Endometrial microvascular endothelial cells (primary cell): ENCODE measurements around the gene COL23A1. TPM values are rescaled to one million over a fixed set of nuclear protein-coding genes. Genes with fewer than 3 reads are reported as not detected.
"Not testable (repeated sequence)": the region's sequence is repeated elsewhere in the genome, so short reads cannot be mapped to it uniquely, and the experiment has no call there.

Source experiments
- in situ Hi-C: cut with HindIII; loops from 2 replicates; pipeline ENCODE4 v1.10.0; 2017; ENCODE audit warnings: low sequenced_read_pairs, low pct_unique_long_range_greater_than_20kb; ENCODE audit errors: inconsistent ontology term
- total RNA-seq: library from RNA; depleted of rRNA; stranded (reverse); fragments of >200 nt; gene quantifications from one replicate; pipeline ENCODE4 v1.2.3, GENCODE V29; 2015; ENCODE audit errors: inconsistent ontology term

The COL23A1 gene
- total RNA-seq, 1 donor from 2014 or later = not detected

DNA sequence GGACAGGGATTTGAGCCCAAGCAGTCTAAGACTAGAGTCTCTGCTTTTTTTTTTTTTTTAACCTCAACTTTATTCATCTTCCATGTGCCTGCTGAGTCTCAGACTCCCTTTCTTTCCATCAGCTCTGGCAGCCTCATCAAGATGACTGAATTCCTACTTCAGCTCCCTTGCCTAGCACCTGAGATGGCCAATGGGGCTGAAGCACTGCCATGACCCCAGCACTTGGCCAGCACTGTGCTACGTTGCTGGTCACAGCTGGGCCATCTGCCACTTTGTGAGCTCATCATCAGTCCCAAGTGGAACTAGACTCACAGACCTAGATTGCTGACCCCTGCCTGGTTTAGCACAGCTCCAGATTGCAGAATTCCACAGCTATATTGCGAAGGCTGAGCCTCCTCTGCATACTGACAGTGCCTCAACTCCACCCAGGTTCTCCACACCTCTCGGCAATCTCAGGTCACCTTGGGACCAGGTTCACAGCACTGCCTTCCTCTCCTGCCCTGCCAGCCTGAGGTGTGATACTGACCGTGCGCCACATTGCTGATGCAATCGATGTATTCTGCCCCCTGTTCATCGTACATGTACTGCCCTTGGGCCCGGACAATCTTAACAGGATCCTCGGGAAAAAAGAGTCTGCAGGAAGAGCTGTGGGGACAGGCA, 359.2 kb downstream of the COL23A1 start:
- in situ Hi-C loops = no loop called here

DNA sequence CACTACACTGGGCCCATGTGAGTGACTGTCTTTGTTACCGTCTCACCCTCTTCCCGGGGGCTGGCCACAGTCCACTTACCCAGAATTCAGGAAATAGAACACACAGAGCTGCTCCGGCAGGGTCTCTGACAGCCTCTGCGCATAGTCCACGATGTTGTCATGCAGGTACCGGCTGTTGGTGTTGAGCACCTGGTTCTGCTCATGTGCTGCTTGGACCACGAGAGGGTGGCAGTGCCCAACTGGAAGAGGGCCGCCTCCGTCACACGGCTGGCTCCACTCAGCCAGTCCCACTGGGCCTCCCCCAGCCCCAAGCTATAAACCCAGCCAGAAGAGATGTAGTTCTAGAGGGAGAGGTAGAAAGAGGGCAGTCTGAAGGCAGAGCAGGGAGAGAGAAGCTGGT, 360.3 kb downstream of the COL23A1 start:
- in situ Hi-C loops = no loop called here

DNA sequence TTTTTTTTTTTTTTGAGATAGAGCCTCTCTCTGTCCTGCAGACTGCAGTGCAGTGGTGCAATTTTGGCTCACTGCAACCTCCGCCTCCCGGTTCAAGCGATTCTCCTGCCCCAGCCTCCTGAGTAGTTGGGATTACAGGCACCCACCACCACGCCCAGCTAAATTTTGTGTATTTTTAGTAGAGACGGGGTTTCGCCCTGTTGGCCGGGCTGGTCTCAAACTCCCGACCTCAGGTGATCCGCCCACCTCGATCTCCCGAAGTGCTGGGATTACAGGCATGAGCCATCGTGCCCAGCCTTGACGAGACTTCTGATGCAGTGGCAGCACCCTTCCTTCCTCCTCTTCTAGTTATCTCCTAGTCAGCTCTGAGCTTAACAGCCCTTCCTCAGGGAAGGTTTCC, 361.1 kb downstream of the COL23A1 start:
- in situ Hi-C loops = not testable (repeated sequence)

- in situ Hi-C loops = no loop called here
These were observed 361.6 kb downstream of the COL23A1 start for GRCh38 chr5:178228609-178229008.

- in situ Hi-C loops = no loop called here
These were observed 362.3 kb downstream of the COL23A1 start for GRCh38 chr5:178227929-178228328.

DNA sequence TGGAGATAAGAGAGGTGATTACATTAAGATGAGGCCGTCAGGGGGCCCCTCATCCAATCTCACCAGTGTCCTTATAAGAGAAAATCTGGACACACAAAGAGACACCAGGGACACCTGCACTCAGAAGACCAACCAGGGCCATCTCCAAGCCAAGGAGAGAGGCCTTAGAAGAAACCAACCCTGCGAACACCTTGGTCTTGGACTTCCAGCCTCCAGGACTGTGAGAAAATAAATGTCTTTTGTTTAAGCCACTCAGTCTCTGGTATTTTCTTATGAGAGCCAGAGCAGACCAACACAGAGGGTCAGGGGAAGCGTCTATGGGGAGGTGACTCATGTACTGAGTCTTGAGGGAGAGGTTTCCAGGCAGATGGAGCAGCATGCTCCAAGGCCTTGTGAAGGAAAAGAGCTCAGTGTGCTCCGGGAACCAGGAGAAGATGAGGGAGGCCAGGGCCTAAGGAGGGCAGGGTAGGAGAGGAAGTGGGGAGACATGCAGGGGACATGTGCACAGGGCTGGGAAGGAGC, 363.0 kb downstream of the COL23A1 start:
- in situ Hi-C loops = no loop called here

DNA sequence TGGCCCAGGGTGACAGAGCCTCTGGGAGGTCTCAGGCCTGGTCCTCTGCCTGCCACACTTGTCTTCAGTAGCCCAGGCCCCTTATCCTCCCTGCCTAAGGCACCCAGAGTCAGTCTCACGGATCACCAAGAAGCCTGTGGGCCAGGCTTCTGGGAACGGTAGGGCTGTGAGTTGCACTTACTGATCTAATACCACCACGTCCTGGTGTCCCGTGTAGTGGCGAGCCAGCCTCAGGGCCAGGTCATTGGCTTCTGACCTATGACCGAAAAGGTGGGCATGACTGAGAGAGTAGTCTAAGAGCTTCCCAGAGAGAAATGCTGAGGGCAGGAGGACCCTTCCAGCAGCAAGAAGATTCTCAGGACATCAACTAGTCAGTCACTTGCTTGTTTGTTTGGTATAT, 365.0 kb downstream of the COL23A1 start:
- in situ Hi-C loops = no loop called here

DNA sequence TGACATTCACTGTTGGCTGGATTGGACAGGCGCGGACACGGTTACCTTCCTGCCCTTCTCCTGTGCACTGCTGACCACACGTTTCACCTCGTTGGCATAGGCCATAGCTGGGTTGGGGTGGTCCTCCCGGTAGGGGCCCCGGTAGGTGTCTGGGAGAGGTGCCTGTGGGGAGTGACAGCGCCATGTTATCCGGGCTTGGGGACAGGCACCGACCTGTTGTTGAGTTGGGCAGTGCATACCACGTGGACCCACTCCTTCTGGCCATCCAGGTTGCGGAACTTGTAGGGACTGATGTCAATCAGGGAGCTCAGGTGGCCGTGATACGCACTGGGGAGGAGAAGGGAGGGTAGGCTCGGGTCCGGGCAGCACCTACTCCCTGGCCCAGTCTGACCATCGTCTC, 365.8 kb downstream of the COL23A1 start:
- in situ Hi-C loops = no loop called here

DNA sequence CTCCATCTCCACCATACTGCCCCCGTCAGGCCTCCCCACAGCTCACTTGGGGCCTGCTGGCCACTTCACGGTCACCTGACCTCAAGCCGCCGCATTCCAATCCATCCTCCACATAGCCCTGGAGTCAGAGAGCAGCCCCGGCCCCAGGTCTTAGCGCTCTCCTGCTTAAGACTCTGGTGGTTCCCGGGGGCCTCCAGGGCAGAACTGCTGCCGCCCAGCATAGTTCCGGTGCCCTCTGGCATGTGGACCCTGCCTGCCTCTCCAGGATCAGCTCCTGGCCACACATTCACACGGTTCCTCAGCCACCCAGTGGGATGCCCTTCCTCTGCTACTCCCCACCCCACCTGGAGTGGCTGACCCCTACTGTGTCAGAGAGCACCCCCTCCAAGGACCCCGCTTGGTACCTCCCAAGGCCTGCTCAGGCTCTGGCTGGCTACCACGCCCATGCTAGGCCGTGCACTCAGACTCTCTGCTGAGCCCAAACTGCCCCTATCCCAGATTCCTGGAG, 366.3 kb downstream of the COL23A1 start:
- in situ Hi-C loops = no loop called here

- in situ Hi-C loops = no loop called here
These were observed 366.9 kb downstream of the COL23A1 start for GRCh38 chr5:178223196-178223773.

DNA sequence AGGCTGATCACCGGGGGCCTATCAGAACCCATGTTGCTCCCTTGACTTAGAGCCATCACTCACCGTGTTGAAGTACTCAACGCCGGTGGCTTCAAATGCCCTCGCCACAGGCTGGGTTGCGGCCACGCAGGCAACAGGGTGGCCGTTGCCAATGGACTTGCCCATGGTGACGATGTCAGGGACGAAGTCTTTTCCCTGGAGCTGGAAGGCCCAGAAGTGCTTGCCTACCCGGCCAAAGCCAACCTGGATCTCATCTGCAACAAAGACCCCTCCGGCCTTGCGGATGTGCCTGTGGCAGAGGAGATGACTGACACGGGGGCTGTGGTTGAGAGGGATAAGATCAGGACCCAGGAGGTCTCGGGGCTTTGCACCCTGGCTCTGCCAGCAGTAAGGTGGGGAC, 367.9 kb downstream of the COL23A1 start:
- in situ Hi-C loops = no loop called here

GRCh38 chr5:178221853-178222252, 368.3 kb downstream of the COL23A1 start:
- in situ Hi-C loops = no loop called here

- in situ Hi-C loops = no loop called here
These were observed 368.9 kb downstream of the COL23A1 start for GRCh38 chr5:178221282-178221681.

DNA sequence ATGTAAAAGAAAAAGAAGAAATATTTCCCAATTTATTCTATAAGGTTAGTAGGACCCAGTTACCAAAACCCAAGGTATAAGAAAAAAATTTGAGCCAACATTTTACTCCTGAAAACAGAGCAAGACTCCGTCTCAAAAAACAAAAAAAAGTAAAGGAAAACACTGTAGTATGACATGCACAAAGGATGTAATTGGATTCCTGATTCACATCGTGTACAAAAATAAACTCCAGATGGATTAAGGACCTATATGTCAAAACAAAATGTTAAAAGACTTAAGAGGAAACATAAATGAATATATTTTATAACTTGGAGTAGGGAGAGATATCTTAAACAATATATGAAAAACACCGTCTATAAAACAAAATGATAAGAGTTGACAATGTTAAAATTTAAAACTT, 371.4 kb downstream of the COL23A1 start:
- in situ Hi-C loops = no loop called here

DNA sequence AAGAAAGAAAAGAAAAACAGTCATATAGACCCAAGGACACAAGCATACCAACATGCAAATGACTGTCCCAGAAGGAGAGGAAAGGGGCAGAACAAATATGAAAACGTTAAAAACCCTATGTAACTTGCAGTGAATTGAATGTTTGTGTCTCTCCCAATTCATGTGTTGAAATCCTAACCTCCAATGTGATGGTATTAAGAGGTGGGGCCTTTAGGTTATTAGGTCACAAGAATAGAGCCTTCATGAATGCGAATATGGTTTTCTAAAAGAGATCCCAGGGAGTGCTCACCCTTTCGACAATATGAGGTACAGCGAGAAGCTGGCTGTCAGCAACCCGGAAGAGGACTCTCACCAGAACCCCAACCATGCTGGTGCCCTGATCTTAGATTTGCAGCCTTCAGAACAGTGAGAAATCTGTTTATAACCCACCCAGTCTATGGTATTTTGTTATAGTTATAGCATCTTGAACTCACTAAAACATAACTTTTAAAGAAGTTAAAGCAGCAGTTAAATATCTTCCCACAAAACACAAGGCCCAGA, 371.9 kb downstream of the COL23A1 start:
- in situ Hi-C loops = no loop called here

DNA sequence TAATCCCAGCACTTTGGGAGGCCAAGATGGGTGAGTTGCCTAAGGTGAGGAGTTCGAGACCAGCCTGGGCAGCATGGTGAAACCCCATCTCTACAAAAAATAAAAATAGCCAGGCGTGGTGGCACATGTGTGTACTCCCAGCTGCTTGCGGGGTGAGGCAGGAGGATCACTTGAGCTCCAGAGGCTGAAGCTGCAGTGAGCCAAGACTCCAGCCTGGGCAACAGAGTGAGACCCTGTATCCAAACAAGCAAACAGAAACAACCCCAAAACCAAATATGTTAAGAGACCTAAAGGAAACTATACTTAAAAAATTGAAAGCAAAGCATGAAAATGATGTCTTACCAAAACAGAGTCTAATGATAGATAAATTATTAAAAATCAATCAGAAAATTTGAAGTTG, 373.4 kb downstream of the COL23A1 start:
- in situ Hi-C loops = no loop called here

DNA sequence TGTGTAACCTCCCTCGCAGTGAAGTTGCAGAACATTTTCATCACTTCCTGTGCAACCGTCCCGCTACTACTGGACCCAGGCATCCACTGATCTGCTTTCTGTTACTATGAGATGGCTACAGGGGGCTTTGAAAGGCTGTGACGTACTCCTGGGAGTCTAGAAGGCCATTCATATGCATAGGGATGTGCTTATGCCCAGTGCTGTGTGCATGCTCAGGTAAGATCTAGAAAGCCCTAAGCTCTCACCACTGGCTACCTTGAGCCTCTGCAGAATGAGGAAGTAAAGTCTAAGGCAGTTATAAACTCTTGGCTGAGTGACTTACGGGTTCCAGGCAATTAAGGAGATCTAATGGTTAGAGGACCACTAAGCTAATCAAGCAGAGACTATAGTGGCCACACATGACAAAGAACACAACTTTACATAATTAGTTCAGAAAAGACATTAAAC, 374.1 kb downstream of the COL23A1 start:
- in situ Hi-C loops = no loop called here

DNA sequence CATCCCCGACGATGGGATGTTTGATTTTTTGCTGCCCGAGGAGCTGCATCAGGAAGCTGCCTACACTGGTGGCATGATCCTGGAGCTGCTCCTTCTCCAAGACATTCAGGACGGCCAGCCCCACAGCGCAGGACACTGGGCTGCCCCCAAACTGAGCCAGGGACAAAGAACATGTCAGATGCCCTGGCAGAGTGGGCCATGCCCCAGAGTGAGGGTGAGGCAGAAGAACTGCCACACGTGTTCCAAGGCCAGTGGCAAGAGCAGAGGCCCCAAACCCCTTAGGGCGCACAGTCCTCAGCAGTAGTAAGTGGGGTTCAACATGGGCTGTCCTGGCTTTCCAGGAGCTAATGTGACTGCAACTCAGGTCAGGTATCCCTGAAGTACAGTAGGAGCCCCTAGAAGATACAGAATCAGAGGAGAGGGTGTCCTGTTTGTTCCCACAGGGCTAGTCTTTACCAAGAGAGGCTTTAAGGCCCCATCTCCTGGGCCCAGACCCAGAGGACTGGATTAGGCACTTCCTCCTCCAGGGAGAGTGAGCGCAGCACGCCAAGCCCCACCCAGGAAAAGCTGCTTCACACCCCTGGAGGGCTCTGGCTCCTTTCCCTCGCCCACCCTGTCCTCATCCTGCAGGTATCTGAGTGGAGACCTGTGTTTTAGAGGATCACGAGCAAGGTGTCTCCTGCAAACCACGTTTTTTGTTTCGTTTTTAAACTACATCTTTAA, 374.8 kb downstream of the COL23A1 start:
- in situ Hi-C loops = no loop called here

GRCh38 chr5:178214160-178214803, 375.9 kb downstream of the COL23A1 start:
- in situ Hi-C loops = no loop called here
